Measurements from ENCODE around the gene MSGN1. TPM values are rescaled to one million over a fixed set of nuclear protein-coding genes. Genes with fewer than 3 reads are reported as not detected.

MSGN1 gene
- total RNA-seq, 1 donor from 2014 or later, result 0.42 TPM

DNA sequence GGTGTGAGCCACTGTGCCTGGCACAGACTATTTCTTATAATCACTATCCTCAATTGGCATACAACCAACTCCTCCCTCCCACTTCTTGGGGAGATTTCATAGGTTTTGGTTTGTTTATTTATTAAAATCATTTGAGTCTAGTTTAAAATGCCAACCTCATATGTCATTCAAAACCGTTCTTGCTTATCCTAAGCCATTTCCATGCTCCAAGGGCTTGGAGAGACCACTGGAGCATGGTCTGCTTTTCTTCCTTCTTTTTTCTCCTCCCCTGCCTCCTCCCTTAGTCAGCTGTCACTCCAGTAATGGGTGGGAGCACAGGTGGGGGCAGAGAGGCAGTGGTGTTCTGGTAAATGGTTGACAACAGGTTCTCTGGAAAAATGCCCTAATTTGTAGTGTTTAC, 41.8 kb downstream of the MSGN1 start:
- no peak overlapping the region for H3K4me3 Mint-ChIP-seq
- H3K9me3 Mint-ChIP-seq, result no peaks in the 10 kb centered on the region
- no peak for DNase-seq
- TF ChIP-seq, protein P1, sequence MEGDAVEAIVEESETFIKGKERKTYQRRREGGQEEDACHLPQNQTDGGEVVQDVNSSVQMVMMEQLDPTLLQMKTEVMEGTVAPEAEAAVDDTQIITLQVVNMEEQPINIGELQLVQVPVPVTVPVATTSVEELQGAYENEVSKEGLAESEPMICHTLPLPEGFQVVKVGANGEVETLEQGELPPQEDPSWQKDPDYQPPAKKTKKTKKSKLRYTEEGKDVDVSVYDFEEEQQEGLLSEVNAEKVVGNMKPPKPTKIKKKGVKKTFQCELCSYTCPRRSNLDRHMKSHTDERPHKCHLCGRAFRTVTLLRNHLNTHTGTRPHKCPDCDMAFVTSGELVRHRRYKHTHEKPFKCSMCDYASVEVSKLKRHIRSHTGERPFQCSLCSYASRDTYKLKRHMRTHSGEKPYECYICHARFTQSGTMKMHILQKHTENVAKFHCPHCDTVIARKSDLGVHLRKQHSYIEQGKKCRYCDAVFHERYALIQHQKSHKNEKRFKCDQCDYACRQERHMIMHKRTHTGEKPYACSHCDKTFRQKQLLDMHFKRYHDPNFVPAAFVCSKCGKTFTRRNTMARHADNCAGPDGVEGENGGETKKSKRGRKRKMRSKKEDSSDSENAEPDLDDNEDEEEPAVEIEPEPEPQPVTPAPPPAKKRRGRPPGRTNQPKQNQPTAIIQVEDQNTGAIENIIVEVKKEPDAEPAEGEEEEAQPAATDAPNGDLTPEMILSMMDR (IDR thresholded peaks at IDR 0.05), result no peak
- no peak overlapping the region for H3K27ac Mint-ChIP-seq
- peaks cover 54% of the 10 kb centered on the region for H3K27me3 Mint-ChIP-seq
- H3K36me3 Mint-ChIP-seq (ENCODE audit: low read depth), result no peaks in the 10 kb centered on the region
- ATAC-seq (ENCODE audit: low read depth), result no peak
- H3K4me1 Mint-ChIP-seq, result no peaks in the 10 kb centered on the region
- POLR2A ChIA-PET, result no interaction called here
- CTCF ChIA-PET, result no interaction called here
- intact Hi-C loops (cut with micrococcal nuclease), result no loop called here

DNA sequence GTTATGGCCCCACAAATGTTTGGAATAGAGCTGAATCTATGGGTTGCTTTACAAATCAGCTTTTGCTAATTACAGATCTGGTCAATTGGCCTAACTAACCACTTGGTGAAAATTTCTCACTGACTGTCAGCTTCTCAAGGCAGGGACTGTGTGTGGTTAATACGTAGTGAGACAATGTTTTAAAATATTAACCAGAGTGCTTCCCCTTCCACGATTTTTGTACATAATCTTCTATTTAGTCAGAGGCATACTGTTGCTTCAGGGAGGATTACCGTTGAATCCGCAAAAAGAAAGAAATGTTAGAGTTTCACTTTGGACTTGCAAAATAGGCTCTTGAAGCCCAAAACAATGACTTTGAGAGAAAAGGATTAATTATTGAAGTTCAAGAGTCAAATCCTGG, 47.3 kb downstream of the MSGN1 start:
- no peaks in the 10 kb centered on the region for H3K36me3 Mint-ChIP-seq (ENCODE audit: low read depth)
- DNase-seq (no peak), ATAC-seq (ENCODE audit: low read depth) (no peak)
- ChIA-PET POLR2A (no interaction called here), CTCF (no interaction called here)
- H3K27me3 Mint-ChIP-seq, result peaks cover 31% of the 10 kb centered on the region
- intact Hi-C loops (cut with micrococcal nuclease), result no loop called here
- TF ChIP-seq, protein P1 (IDR thresholded peaks at IDR 0.05), result no peak
- no peaks in the 10 kb centered on the region for H3K9me3 Mint-ChIP-seq
- no peaks in the 10 kb centered on the region for H3K4me1 Mint-ChIP-seq
- no peak overlapping the region for H3K4me3 Mint-ChIP-seq
- no peak overlapping the region for H3K27ac Mint-ChIP-seq

DNA sequence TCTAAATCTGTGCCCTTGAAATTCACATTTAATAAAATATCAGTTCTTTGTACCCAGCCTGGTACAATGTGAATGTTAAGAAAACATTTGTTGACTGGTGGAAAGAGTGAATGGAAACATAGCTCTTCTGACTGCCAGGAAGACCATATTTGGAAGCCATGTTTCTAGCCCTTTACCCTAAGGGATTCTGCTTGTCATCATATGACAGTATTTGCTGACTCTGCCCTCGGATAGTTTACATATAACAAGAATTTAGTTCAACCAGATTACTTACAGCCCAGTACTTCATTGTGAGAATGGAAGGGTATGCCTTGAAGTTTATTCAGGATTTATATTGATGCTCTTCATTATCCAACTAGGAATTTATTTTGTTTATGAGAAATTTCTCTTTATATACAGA, 48.4 kb downstream of the MSGN1 start:
- Mint-ChIP-seq H3K27me3 (peaks cover 30% of the 10 kb centered on the region), H3K4me1 (no peaks in the 10 kb centered on the region), H3K36me3 (ENCODE audit: low read depth) (no peaks in the 10 kb centered on the region), H3K9me3 (no peaks in the 10 kb centered on the region), H3K27ac (no peak overlapping the region), H3K4me3 (no peak overlapping the region)
- ChIA-PET POLR2A (interaction anchor here (0.5 kb wide), 1 partner anchor 111 kb away, joined by 3 read pairs; the partner anchor contains the start of genes GEN1 and SMC6), CTCF (no interaction called here)
- intact Hi-C loops (cut with micrococcal nuclease), result no loop called here
- no peak for DNase-seq
- no peak for ATAC-seq (ENCODE audit: low read depth)
- TF ChIP-seq, protein P1 (IDR thresholded peaks at IDR 0.05), result no peak

DNA sequence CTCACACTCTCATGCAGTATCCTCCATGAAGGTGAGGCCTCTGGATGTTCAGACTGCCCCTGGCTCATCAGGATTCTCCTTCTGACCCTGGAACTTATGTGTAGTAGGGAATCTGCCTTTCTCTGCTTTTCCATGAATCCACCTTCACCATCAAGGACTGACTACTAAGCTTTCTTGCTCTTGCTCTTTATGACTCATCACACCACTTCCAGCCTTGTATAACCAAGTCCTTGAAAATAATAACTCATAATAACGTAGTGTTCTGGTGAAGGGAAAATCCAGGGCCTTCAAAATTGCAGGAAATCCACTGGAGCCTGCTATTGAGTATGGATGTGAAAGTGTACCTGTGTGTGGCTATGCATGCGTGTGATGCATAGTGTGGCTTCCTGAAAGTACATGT, 50.9 kb downstream of the MSGN1 start:
- Mint-ChIP-seq H3K27me3 (peaks cover 24% of the 10 kb centered on the region), H3K9me3 (no peaks in the 10 kb centered on the region), H3K4me3 (no peak overlapping the region), H3K36me3 (ENCODE audit: low read depth) (no peaks in the 10 kb centered on the region), H3K27ac (no peak overlapping the region), H3K4me1 (no peaks in the 10 kb centered on the region)
- POLR2A ChIA-PET, result no interaction called here
- TF ChIP-seq, protein P1 (IDR thresholded peaks at IDR 0.05), result no peak
- CTCF ChIA-PET, result no interaction called here
- intact Hi-C loops (cut with micrococcal nuclease), result no loop called here
- DNase-seq, result no peak
- no peak for ATAC-seq (ENCODE audit: low read depth)

Other genes starting within 250 kb of the MSGN1 start
- 121 and 127 TPM in 2 replicates for gene SMC6, start 62.6 kb upstream of the MSGN1 start, total RNA-seq
- gene GEN1, start 62.3 kb upstream of the MSGN1 start, total RNA-seq, result 141 and 163 TPM in 2 replicates
- 1.1 and 1.5 TPM in 2 replicates for gene KCNS3, start 62.2 kb downstream of the MSGN1 start, total RNA-seq

Data from activated B cell treated with CpG ODN at 0.5 μM for 24 hours (primary cell).